T-helper 2 cell treated with Interferon-gamma antibody and Interleukin-4, amounts not matched to agents 100 ng/mL and 5 ng/mL, for 36 hours (primary cell): Measurements from ENCODE around the gene ORAI1. TPM values are rescaled to one million over a fixed set of nuclear protein-coding genes. Genes with fewer than 3 reads are reported as not detected.

ENCODE experiments used
- intact Hi-C: fragments of 100-400 bp; cut with micrococcal nuclease; formaldehyde crosslinking; loops from one replicate; pipeline ENCODE4 v1.15.1; 2023
- total RNA-seq: library from RNA; stranded (reverse); gene quantifications from 2 replicates; pipeline ENCODE4 v1.2.3, GENCODE V29; 2022

The ORAI1 gene
- 60.5 and 63.9 TPM in 2 replicates for total RNA-seq

DNA sequence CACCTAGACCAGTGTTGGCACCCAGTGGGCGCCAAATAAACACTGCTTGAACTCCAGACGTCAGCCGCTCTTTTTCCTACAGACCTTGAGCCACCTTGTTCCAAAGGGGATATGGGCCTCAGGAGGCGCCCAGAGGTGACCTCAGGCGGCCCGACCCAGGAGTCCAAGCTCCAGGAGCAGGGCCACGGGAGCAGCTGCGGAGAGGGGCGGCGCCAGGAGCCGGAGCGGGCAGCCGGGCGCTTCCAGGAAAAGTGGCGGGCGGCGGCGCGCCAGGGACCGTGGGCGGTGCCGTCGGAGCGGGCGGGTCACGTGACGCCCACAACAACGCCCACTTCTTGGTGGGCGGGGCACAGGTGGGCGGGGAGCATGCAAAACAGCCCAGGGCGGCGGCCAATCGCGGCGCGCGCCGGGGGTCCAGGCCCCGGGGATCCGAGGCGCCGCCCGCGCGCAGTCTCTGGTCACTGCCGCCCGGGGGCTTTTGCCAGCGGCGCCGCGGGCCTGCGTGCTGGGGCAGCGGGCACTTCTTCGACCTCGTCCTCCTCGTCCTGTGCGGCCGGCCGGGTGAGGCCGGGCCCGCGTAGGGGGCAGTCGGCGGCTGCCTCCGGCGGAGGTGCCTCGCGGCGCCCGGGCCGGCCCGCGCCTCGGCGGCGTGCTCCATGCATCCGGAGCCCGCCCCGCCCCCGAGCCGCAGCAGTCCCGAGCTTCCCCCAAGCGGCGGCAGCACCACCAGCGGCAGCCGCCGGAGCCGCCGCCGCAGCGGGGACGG is at the start of gene ORAI1:
Gene ORAI1, plus strand, starts transcription at position 444 of the 766 bp plus-strand sequence.
- intact Hi-C loops = loop anchor here (1.0 to 2.0 kb wide), 3 partner anchors 33 to 169 kb away; no protein-coding TSS in a partner anchor

DNA sequence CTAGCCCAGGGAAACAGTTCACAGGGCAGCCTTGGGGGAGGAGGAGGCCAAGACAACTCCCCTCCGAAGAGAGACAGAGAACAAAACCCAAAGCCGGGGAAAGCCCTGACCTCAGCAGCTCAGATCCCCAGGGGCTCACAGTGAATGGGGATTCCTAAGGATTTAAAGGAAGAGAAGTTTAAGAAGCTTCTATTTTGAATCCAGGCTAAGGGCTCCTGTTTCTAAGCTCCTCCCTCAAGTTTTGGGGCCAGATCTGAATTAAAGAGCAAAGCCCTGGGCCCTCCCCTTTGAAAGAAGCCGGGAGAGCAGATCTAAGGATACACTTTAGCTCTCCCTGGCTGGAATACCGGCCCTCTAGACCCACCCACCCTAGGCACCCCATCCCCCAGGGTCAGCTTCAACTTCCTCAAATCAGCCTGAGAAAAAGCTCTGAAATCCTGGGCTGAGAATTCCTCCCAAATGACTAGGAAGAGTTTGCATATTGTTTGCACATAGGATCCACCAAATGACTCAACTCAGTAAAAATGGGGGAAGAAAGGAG is 49.4 kb upstream of the ORAI1 start:
- intact Hi-C loops = no loop called here

DNA sequence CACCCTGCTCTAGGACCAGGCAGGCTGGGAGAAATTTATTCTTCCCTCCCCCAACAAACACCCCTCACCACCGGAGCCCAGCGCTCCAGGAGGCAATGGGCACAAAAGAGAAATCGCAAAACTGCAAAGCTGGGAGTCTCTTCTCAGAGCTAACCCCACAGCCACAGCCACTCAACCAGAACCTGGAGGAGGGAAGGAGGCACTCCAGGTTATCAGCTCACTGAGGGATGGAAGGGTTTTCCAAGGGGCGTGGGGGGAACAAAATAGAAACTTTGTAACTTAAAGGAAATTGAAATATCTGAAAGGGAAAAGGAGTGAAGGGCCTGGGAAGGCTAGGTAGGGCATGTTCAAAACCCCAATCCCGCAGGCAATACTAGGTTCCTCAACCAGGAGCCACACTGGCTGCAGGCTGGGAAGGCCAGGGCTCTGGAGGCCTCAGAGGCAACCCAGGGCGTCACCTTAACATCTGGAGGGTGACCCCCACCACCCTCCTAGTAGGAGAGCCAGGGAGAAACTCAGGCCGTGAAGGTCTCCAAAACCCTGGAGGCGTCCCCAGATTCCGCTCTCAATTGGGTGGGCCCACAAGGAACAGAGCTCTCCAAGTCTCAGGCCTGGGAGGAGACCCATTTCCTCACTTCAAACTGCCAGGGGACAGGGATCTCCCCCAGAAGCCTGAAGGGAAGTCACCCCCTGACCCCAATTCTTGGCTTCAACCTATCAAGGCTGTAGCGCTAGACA is 48.7 kb upstream of the ORAI1 start:
- intact Hi-C loops = no loop called here

DNA sequence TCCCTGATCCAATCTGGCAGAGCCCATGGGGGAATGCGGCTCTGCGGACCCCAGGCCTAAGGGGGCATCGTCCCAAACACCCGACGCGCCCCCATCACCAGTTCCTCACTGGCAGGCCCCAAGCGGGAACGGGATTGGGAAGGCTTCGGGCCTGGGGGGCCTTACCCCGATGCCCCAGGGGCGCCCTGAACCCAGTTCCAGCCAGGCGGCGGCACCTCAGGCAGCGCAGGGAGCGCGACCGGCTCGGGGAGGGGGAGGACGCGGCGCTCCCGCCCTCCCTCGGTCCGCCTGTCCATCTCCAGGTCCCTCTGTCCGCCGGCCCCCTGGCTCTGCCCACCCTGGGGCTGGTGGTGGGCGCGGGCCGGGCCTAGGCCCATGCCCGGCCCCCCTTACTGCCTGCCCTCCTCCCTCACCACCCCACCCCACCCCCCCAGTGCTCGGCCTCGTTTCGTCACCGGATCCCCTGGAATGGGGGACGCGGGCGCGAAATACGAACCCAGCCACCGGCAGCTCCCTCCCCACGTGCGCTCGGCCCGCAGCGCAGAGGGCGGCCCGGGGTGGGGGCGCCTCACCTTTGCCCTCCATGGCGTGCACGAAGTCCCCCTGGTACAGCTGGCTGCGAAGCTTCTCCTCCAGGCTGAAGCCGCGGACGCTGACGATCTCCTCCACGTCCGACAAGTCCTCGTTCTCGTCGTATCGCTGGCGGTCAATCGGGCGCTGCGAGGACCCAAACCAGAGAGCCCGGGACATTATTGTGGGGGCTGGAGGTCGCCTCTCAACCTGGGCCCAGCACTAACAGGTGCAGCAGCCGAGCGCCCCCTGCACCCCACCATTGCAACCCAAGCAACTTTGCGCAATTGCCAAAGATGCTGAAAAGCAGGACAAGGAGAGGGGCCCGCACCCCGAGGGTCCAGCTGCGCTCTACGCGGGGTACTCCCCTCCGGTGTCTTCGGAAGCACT is 47.8 kb upstream of the ORAI1 start:
- intact Hi-C loops = no loop called here

DNA sequence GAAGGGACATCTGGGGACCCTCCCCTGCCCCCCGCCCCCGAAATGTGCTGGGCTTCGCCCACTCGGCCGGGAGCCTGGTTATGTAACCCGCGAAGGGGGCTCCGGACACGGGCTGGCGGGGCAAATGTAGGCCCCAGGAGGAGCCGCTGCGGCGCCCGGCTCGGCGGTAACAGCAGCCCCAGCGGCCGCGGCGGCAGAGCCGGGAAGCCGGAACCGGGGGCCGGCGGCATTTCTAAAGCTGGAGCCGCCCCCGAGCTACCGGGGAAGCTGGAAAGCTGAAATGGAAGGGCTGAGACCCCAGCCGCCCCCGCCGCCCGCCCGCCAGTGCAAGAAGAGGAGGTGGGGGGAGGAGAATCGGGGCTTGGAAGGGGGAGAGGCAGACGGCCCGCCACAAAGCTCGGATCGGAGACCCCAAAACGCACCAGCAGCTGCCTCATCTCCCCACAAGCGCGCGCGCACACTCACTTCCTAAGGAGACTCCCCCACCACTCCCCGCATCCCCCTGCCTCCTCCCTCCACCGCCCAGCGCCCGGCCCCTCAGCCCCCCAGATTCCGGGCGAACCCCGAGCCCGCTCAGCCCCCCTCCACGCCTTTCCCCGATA is 47.0 kb upstream of the ORAI1 start:
- intact Hi-C loops = no loop called here

DNA sequence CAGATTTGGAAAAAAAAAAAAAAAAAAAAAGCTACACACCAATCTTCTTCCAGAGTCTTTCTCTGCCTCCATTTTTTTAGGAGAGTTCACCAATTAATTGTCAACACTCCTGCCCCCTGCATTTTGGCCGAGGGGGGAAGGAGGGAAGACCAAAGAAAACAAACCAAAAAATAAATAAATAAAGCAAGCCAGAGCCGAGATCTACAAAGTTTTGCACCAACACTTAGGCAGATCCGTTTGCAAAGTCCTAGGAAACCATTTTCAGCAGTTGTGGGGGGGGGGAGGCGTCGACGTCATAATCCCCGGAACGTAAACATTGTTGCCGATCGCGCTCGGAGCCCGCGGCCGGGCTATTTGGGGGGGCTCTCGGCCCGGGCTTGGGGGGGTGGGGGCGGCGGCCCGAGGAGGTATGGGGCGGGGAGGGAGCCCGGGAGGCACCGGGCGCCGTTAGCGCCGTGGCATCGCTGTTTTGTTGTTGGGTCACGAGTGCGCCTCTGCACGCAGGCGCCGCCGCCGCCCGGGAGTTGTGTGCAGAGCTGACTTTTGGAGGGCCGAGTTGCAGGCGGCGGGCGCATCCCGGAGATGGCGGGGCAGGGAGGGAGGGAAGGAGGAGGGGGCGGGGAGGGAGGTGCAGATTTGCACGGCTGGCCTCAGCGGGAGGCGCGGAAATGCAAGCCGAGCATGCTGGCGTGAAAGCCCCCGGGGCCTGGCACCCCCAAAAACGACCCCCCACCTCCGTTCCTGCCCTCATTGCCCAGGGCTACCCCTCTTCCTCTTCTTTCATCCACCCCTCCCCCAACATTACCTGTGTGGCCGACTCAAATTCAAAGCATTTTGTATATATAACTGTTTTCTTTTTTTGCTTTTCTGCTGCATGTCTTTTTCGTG is 46.1 kb upstream of the ORAI1 start:
- intact Hi-C loops = loop anchor here (1.0 to 10.0 kb wide), 4 partner anchors 10 to 225 kb away; partner anchors contain the start of genes ORAI1 and SETD1B

DNA sequence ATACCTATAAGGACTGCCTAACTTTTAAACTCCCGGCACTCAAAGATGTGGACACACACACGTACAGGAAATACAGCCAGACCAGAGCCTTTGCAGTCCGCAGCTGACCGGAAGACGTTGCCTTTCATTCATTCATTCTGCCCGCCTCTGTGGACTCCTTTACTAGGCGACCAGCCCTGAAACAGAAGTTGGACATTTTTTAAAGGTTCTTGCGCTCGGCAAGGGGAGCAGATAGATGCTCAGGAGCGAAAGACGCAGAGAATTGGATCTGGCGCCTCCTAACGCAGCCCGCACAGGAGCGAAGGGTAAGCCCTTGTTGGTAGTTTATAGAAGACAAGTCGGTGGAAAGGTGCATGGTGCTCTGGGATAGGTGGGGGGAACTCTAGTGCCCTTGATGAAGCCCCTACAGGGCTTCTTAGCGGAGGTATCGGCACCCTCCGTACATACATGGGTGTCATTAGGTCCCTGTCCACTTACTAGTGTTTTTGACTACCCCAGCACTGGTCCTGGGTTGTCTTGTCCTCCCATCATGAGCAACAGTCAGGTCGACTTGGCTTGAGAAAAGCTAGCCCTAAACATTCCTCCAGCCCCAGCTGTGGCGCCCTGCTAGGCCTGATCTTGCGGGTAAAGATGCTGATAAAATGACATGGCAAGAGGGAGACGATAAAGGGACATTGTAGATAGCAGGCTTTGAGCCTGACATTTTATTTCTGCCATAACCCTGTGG is 45.2 kb upstream of the ORAI1 start, which contains the start of gene KDM2B:
Gene KDM2B, minus strand, starts transcription at position 65 of the 727 bp plus-strand sequence. CDS start 112 bp downstream, outside the sequence.
- intact Hi-C loops = loop anchor here (1.0 to 10.0 kb wide), 4 partner anchors 9 to 224 kb away; partner anchors contain the start of genes ORAI1 and SETD1B

DNA sequence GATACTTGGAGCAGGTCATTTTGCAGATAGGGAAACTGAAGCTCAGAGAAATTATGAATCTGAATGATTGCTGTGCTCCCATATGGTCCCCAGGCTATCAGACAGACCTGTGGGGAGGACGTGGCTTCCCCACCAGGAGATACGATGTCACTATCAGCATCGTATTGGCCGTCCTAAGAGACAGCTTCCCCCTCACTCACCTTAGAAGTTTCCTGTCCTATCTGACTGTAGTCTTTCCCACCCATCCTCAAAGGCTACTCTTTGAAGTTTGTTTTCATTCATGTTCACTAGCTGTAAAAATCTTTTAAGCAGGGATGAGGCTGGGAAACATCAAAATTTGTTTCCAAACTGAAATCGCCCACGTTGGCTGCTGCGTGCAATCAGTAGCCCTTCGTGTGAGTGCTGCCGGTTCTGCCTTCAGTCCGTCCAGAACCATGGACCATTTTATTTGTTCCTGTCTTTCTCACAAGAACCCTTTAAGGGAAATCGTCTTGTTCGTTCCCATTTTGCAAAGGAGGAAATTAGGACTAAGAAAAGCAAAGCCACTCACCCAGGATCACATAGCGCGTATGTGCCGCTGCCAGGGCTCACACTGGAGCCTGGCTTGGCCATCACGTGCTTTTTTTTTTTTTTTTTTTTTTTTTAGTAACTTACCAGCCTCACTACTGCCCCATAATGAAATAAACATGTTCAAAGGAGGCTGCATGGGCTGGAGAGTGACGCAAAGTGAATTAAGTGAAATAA is 44.5 kb upstream of the ORAI1 start:
- intact Hi-C loops = loop anchor here (5.0 to 10.0 kb wide), 2 partner anchors 90 to 223 kb away; partner anchors contain the start of gene SETD1B

DNA sequence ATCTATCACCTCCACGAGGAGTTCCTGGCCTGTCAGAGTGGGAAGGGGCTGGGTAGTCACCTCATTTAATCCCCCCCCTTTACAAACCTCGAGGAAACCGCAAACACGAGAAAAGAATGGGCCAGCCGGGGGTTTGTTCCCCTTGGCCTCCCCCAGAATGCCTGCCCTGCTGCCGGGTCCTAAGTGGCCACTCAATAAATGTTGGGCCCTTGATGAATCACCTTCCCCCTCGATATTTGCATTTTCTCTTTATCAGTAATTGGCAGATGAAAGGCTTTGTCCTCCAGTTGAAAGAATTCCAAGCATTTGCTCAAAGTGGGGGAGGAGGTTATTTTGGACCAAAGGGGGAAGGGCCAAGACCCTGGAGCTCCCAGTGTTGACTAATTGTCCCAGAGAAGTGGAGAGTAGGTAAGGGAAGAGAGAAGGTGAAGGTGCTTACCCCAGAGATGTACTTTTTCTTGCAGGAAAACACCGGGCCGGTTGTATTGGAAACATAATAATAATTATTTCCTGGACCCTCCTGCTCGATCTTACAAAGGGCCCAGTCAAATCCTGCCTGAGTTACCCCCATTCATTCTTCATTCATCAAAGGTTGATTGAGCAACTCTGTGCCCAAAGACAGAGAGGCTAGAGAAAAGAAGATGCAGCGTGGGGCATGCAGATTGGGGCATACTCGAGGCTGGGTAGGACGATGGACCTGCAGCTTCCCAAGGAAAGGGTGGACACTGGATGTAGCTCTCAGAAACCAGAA is 43.6 kb upstream of the ORAI1 start:
- intact Hi-C loops = loop anchor here (5.0 to 10.0 kb wide), 2 partner anchors 90 to 222 kb away; partner anchors contain the start of gene SETD1B

DNA sequence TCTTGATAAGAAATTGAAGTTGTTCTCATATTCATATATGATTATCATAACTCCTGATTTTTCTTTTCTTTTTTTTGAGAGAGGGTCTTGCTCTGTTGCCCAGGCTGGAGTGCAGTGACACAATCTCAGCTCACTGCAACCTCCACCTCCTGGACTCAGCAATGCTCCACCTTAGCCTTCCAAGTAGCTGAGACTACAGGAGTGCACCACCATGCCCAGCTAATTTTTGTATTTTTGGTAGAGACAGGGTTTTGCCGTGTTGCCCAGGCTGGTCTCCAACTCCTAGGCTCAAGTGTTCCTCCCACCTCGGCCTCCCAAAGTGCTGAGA is 43.0 kb upstream of the ORAI1 start:
- intact Hi-C loops = loop anchor here (5.0 to 10.0 kb wide), 2 partner anchors 89 to 222 kb away; partner anchors contain the start of gene SETD1B

DNA sequence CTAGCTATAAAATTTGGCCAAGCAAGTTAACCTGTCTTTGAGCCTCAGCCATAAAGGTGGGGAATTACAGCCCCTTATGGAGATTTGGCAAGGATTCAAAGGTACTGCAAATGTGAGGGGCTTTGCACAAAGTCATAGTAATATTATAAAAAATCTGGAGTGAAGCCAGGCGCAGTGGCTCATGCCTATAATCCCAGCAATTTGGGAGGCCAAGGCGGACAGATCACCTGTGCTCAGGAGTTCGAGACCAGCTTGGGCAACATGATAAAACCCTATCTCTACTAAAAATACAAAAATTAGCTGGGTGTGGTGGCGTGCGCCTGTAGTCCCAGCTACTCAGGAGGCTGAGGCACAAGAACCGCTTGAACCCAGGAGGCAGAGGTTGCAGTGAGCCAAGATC is 41.4 kb upstream of the ORAI1 start:
- intact Hi-C loops = loop anchor here (5.0 to 10.0 kb wide), 2 partner anchors 87 to 220 kb away; partner anchors contain the start of gene SETD1B

DNA sequence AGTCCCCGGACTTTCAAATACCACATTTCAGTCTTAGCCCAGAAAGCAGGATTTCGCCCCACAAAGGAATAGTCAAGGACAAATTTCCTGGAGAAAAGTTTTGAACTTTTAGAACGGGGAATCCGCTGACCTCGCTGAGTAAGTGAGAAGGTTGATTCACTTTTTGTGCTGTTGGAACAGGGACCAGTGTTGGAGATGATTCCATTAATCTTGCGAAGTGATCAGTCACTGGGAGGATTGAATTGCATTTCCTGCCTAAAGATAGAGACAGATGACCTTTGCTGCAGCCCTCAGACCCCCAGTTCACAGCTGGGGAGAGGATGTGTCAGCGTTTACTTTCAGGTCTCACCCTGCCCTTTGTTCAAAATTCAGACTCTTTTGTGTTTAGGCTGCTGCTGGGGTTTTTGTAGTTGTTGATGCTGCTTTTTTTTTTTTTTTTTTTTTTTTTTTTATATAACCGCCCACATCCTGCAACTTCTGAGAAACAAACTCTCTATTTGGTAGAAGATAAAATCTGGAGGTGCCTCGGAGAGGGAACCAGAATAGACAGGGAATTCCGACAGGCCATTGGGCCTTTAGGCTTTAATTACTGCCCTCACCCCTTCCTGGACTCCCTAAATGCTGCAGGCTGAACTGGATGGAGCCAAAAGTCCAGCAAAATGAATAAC is 35.7 kb upstream of the ORAI1 start:
- intact Hi-C loops = loop anchor here (1.0 kb wide), 2 partner anchors 10 to 34 kb away; no protein-coding TSS in a partner anchor

DNA sequence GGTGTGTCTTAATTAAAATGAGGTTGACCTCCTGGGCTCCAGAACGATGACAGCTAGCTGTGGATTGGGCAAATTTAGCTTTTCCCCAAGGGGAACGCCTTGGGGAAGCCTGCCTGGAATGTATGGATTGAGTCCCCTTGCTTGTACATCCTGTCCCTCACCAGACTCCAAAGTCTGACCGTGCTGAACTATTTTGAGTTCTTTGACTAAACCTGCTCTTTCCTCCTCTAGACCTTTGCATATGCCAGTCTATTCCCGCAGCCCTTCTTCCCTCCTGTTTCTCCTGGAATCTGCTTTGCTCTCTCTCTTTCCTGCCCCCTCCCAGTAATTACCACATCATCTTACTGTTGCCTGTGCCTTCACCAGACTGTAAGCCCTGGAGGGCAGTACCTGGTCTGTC is 34.0 kb upstream of the ORAI1 start:
- intact Hi-C loops = no loop called here

DNA sequence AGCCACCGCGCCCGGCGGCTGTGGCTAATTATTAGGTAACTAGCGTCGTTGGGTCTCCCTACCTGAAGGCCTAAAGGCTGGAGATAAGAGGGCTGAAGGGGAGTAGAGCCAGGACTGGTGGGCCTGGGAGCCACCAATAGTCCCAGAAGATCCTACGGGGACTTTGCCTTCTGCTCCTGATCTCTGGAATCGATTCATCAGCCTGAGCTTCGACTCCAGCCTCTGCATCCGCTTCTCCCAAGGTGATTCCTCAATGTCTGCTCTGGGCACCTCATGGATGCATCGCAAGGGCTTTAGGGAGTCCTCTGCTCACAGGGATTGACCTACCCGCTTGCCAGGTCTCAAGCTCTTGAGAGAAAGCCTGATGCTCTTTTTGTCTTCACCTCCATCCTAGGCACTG is 30.8 kb upstream of the ORAI1 start:
- intact Hi-C loops = no loop called here

DNA sequence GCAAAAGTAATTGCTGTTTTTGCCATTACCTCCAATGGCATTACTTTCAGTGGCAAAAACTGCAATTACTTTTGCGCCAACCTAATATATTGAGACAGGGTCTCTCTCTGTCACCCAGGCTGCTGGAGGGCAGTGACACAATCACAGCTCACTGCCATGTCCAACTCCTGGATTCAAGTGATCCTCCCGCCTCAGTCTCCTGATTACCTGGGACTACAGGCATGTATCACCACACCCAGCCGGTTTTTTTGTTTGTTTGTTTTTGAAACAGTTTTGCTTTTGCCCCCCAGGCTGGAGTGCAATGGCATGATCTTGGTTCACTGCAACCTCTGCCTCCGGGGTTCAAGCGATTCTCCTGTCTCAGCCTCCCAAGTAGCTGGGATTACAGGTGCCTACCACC is 29.8 kb upstream of the ORAI1 start:
- intact Hi-C loops = no loop called here

DNA sequence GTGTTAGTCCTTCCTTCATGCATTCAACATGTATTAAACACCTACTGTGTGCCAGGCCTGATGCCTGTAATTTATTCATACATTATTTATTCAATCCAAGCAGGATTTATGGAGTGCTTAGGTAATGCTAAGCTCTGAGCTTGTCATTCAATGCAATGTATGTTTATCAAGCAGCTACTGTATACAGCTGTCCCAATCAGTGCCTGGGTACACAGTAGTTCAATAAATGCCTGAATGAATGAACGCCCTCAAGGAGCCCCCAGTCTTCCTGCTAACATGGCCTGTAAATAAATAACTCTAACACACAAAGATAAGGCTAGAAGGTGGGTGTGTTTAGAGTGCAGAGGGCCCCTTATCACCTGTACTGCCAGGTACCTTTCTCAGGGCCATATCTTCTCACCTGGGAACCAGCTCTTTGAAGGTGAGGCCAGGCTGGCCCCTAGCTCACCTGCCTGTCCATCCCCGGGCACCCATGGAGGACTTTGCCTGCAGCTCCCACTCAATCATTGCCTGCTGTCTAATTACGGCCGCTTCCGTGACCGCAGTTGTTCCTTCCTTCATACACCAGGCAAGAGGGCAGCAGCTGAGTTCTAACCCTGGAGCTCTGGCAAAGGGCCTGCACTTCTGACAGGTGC is 25.5 kb upstream of the ORAI1 start:
- intact Hi-C loops = no loop called here
